GM12878 (cell line): Measurements from ENCODE around the gene RUNX3. TPM values are rescaled to one million over a fixed set of nuclear protein-coding genes. Genes with fewer than 3 reads are reported as not detected.

Experiments
- ATAC-seq: fragments of 200-7000 bp; cut with Tn5 transposase; 3 replicates; pipeline ENCODE4 v1.9.1; 2020; ENCODE audit warnings: mild to moderate bottlenecking, moderate library complexity
- BruUV-seq: library from RNA; stranded (reverse); fragments of 400-500 nt; replicated peaks from 2 replicates; lab custom pipeline; 2021; lab: Mats Ljungman, UMichigan
- CTCF ChIA-PET: fragments of 300-600 bp; sonication (Branson Sonifier 250); formaldehyde crosslinking; extraction: SDS; loops from one replicate; lab custom pipeline; 2021; ENCODE audit warnings: inconsistent platforms; lab: Yijun Ruan, JAX
- POLR2A ChIA-PET: fragments of 350-600 bp; formaldehyde crosslinking; extraction: SDS; loops from one replicate; lab custom pipeline; 2021; ENCODE audit warnings: inconsistent platforms; lab: Charles Lee
- RAD21 ChIA-PET: fragments of 300-600 bp; sonication (Branson Sonifier 250); formaldehyde crosslinking; loops from one replicate; lab custom pipeline; 2023; ENCODE audit warnings: antibody characterized with exemption; ENCODE audit not compliant: unreplicated experiment; lab: Charles Lee
- SMC1A ChIA-PET: fragments of 300-600 bp; sonication (Branson Sonifier 250); formaldehyde crosslinking; loops from one replicate; lab custom pipeline; 2023; ENCODE audit not compliant: unreplicated experiment, uncharacterized antibody; lab: Charles Lee
- DNase-seq: peaks from one replicate; pipeline ENCODE4 v3.0.0-alpha.2; 2011; ENCODE audit warnings: low read depth, low spot score
- FAIRE-seq: peaks from 3 replicates; lab custom pipeline; 2011; peaks lifted over from hg19 to GRCh38; lab: Jason Lieb, UNC
- H2AFZ ChIP-seq: 2 replicates; pipeline ENCODE4 v1.6.0; 2011; ENCODE audit warnings: low read depth, low read length, control low read depth; ENCODE audit not compliant: control insufficient read depth
- H3K27ac ChIP-seq: 2 replicates; pipeline ENCODE4 v1.5.1; 2011; ENCODE audit warnings: control low read depth; ENCODE audit not compliant: control insufficient read depth, insufficient read depth
- H3K27me3 ChIP-seq, 2 experiments: replicated peaks in 1 of 2; 2 replicates each; pipeline versions ENCODE4 v1.6.0 to v1.6.1; 2011; ENCODE audit warnings: low read length in 1 of 2; ENCODE audit not compliant: control insufficient read depth in 2 of 2, insufficient read depth in 2 of 2
- H3K36me3 ChIP-seq, 2 experiments: 2 replicates each; pipeline ENCODE4 v1.5.1; 2011; ENCODE audit warnings: low read length in 1 of 2; ENCODE audit not compliant: control insufficient read depth in 2 of 2, insufficient read depth in 2 of 2
- H3K4me1 ChIP-seq: 2 replicates; pipeline ENCODE4 v1.6.1; 2011; ENCODE audit warnings: mild to moderate bottlenecking, low read length, moderate library complexity, mixed read lengths; ENCODE audit not compliant: control insufficient read depth, insufficient read depth
- H3K4me2 ChIP-seq: 2 replicates; pipeline ENCODE4 v1.6.0; 2011; ENCODE audit warnings: control low read depth; ENCODE audit not compliant: control insufficient read depth, insufficient read depth
- H3K4me3 ChIP-seq: fragments of 200-600 bp; sonication (generic); 2 replicates; pipeline ENCODE4 v1.5.1; 2016
- H3K79me2 ChIP-seq: 2 replicates; pipeline ENCODE4 v1.6.0; 2011; ENCODE audit warnings: low read length; ENCODE audit not compliant: control insufficient read depth, insufficient read depth
- H3K9ac ChIP-seq: 2 replicates; pipeline ENCODE4 v1.8.0; 2011; ENCODE audit warnings: low read length, control low read depth, mixed read lengths; ENCODE audit not compliant: control insufficient read depth, insufficient read depth
- H3K9me3 ChIP-seq: replicated peaks from 3 replicates; pipeline ENCODE4 v1.5.1; 2011; ENCODE audit warnings: mild to moderate bottlenecking, low read length; ENCODE audit not compliant: control insufficient read depth, insufficient read depth
- H4K20me1 ChIP-seq: 2 replicates; pipeline ENCODE4 v1.6.0; 2011; ENCODE audit not compliant: control insufficient read depth, insufficient read depth
- BHLHE40 ChIP-seq, 2 experiments: fragments of 450-650 bp in 1 of 2; IDR thresholded peaks; 2 replicates each; pipeline ENCODE4 v1.6.1; 2011 to 2017; ENCODE audit warnings: low read depth in 2 of 2, borderline replicate concordance in 1 of 2, improper control_type of control experiment in 1 of 2, low read length in 1 of 2, mild to moderate bottlenecking in 1 of 2
- NFYA ChIP-seq: IDR thresholded peaks from 2 replicates; pipeline ENCODE4 v1.6.1; 2011; ENCODE audit warnings: low read depth, mild to moderate bottlenecking, low read length, improper control_type of control experiment, borderline replicate concordance
- NR2C1 ChIP-seq: fragments of 450-650 bp; IDR thresholded peaks from 2 replicates; pipeline ENCODE4 v1.6.1; 2017; ENCODE audit warnings: antibody characterized with exemption, mild to moderate bottlenecking, moderate library complexity
- PML ChIP-seq: IDR thresholded peaks from 2 replicates; pipeline ENCODE4 v1.6.1; 2012; ENCODE audit warnings: low read length, inconsistent platforms
- POLR2AphosphoS2 ChIP-seq: IDR thresholded peaks from 2 replicates; pipeline ENCODE4 v1.6.1; 2011; ENCODE audit warnings: low read depth, mild to moderate bottlenecking, low read length, improper control_type of control experiment, moderate library complexity
- RFX5 ChIP-seq: IDR thresholded peaks from 2 replicates; pipeline ENCODE4 v1.6.1; 2011; ENCODE audit warnings: low read depth, low read length, improper control_type of control experiment
- SIN3A ChIP-seq: IDR thresholded peaks from 2 replicates; pipeline ENCODE4 v1.6.1; 2012; ENCODE audit warnings: low read depth, low read length, improper control_type of control experiment
- SPI1 ChIP-seq: IDR thresholded peaks from 2 replicates; pipeline ENCODE4 v1.6.1; 2011; ENCODE audit warnings: low read depth, mild to moderate bottlenecking, low read length, moderate library complexity, borderline replicate concordance; ENCODE audit not compliant: insufficient read depth
- SRF ChIP-seq, 2 experiments: IDR thresholded peaks; 2 replicates each; pipeline ENCODE4 v1.6.1; 2011; ENCODE audit warnings: low read depth in 2 of 2, low read length in 2 of 2, mild to moderate bottlenecking in 1 of 2, moderate library complexity in 1 of 2
- ZBTB4 ChIP-seq: fragments of 450-650 bp; formaldehyde crosslinking; IDR thresholded peaks from 2 replicates; pipeline ENCODE4 v1.4.0; 2022; ENCODE audit warnings: mild to moderate bottlenecking, moderate library complexity
- ZNF217 ChIP-seq: fragments of 450-650 bp; IDR thresholded peaks from 2 replicates; pipeline ENCODE4 v1.6.1; 2017; ENCODE audit warnings: antibody characterized with exemption, mild to moderate bottlenecking
- WGBS: methylation state at CpG from one replicate; pipeline ENCODE4 v1.1.6; 2016; ENCODE audit warnings: low lambda C conversion rate; ENCODE audit not compliant: insufficient replicate concordance, insufficient coverage; ENCODE audit errors: missing lambda C conversion rate; 5-methylcytosine and 5-hydroxymethylcytosine counted together
- in situ Hi-C: fragments of 300-500 bp; cut with MboI; formaldehyde crosslinking; loops from 9 replicates; pipeline ENCODE4 v1.14.3; 2018; ENCODE audit warnings: mixed read lengths
- intact Hi-C: fragments of 100-400 bp; cut with micrococcal nuclease; formaldehyde crosslinking; loops from one replicate; pipeline ENCODE4 v1.14.2; 2022; ENCODE audit not compliant: unreplicated experiment
- polyA plus RNA-seq, 11 experiments: library from polyadenylated mRNA; depleted of rRNA in 4 of 11; unstranded in 6 of 11; stranded (reverse) in 5 of 11; fragments of >200 nt; fragmentation: Nextera tagmentation in 4 of 11; fragmentation: Illumina TruSeq in 1 of 11; extraction: Ambion mirVana in 4 of 11; extraction: Trizol in 1 of 11; gene quantifications; 1 replicate in 1 of 11; 2 replicates in 10 of 11; pipeline versions ENCODE4 v1.2.1 to v1.2.3, GENCODE V29; 2011 to 2016; ENCODE audit warnings: inconsistent platforms in 2 of 11, missing spikeins in 2 of 11, low read depth in 1 of 11
- total RNA-seq, 4 experiments: library from RNA; depleted of rRNA in 3 of 4; stranded (reverse); fragments of >200 nt in 3 of 4; fragmentation: Illumina TruSeq in 1 of 4; extraction: Trizol in 1 of 4; gene quantifications; 2 replicates each; pipeline versions ENCODE4 v1.2.1 to v1.2.3, GENCODE V29; 2013 to 2021

RUNX3 gene
- total and polyA plus RNA-seq, 10 of the 15 experiments (the other 5 are each of a cell fraction or from before 2014, with no cell fraction given): 19.0 to 151 (median 31.4) TPM

GRCh38 chr1:24929398-24930259 lies 447 bp downstream of the RUNX3 start (continued):
- no peak for TF ChIP-seq ZBTB4

- no peak for DNase-seq
- intact Hi-C loops: loop anchor here (5.0 to 10.0 kb wide), 2 partner anchors 173 to 276 kb away; no protein-coding TSS in a partner anchor
- WGBS: under 1% methylated on average over 46 of the region's 48 CpGs
- POLR2A ChIA-PET: interaction anchor here (0.7 to 7.2 kb wide), 14 partner anchors 18 to 198 kb away, joined by 3 to 75 read pairs (median 6); partner anchors contain the start of gene CLIC4
- FAIRE-seq: no peak
- Histone ChIP-seq H3K9me3 (no peaks in the 10 kb centered on the region), H2AFZ (no peak overlapping the region), H3K4me1 (peaks cover 41% of the 10 kb centered on the region), H3K27ac (peak overlapping the region; percentile 89), H4K20me1 (peaks cover 10% of the 10 kb centered on the region), H3K4me3 (peak overlapping the region; percentile 99), H3K27me3 (no peaks in the 10 kb centered on the region), H3K4me2 (peak overlapping the region; percentile 93), H3K79me2 (peaks cover 98% of the 10 kb centered on the region), H3K9ac (peak overlapping the region; percentile 86), H3K36me3 (peaks cover 20 to 26% of the 10 kb centered on the region in 2 experiments)
- CTCF ChIA-PET: interaction anchor here (1.1 to 20.9 kb wide), 7 partner anchors 18 to 107 kb away, joined by 3 to 314 read pairs (median 21); no protein-coding TSS in a partner anchor
- BruUV-seq: TSS peak; percentile 81
- ATAC-seq: peak; percentile 16
- in situ Hi-C loops: no loop called here
- SMC1A ChIA-PET: interaction anchor here (1.0 to 23.9 kb wide), 11 partner anchors 8 to 277 kb away, joined by 3 to 391 read pairs (median 5); no protein-coding TSS in a partner anchor
- RAD21 ChIA-PET: interaction anchor here (0.6 to 11.2 kb wide), 10 partner anchors 9 to 620 kb away, joined by 3 to 150 read pairs (median 6); partner anchors contain the start of gene CLIC4
- no peak for TF ChIP-seq NFYA
- TF ChIP-seq SPI1: no peak
- TF ChIP-seq SIN3A: peak; percentile 41; the same call in 1 of the 2 replicates
- no peak for TF ChIP-seq SRF (IDR thresholded peaks at IDR 0.05; ENCODE audit: low read depth in 2 of 2, low read length in 2 of 2)
- TF ChIP-seq ZNF217: no peak; the same call in 1 of the 2 replicates
- TF ChIP-seq PML: no peak
- 0 out of 4 replicates have a peak, but pooled peaks of 1 of the 2 experiments have one; percentile 7 for TF ChIP-seq BHLHE40 (IDR thresholded peaks at IDR 0.05; ENCODE audit: borderline replicate concordance in 1 of 2, low read depth in 2 of 2, low read length in 1 of 2)
- no peak for TF ChIP-seq NR2C1
- no peak for TF ChIP-seq RFX5
- TF ChIP-seq POLR2AphosphoS2: no peak
Observed at GRCh38 chr1:24928689-24929397, 1.2 kb downstream of the RUNX3 start.
